OCI-LY3 (cell line): ENCODE measurements around the gene PLEKHA7.

Experiments used
- CTCF ChIP-seq: fragments of 200-600, 300-600 bp; sonication (generic); IDR thresholded peaks from 2 replicates; pipeline ENCODE4 v1.5.1; 2014; ENCODE audit warnings: antibody characterized with exemption, low read length, low read depth
- EZH2phosphoT487 ChIP-seq: fragments of 200-600 bp; shearing (Covaris generic); IDR thresholded peaks from 2 replicates; pipeline ENCODE4 v1.6.1; 2018; ENCODE audit warnings: antibody characterized with exemption, mixed run types, low read depth

- TF ChIP-seq CTCF, result no peak
- no peak for TF ChIP-seq EZH2phosphoT487
These were observed 255.7 kb downstream of the PLEKHA7 start for GRCh38 chr11:16758382-16759024.
